ENCODE results near the gene ALG11. TPM values are rescaled to one million over a fixed set of nuclear protein-coding genes. Genes with fewer than 3 reads are reported as not detected.
"Not testable (repeated sequence)": the region's sequence is repeated elsewhere in the genome, so short reads cannot be mapped to it uniquely, and the experiment has no call there.

Gene ALG11
- total RNA-seq, 1 donor from 2014 or later: 21.5 TPM

DNA sequence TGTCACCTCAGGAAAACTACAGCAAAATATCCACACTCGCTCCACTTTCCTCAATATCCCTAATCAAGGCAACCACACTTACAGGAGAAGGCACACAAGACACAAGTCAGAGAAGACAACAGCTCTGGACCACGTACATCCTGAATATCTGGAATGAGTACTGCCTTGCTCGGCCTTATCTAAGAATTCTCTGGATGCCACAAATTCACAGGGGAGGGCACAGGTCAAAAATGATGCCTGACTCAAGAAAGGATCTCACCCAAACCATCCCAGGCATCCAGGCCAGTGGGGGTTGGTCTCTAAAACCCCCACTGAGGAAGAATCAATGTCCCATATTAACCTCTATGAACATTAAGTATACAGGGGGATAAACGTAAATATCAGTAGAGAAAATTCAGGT, 30.8 kb upstream of the ALG11 start:
- intact Hi-C loops (cut with micrococcal nuclease): no loop called here
- Mint-ChIP-seq H3K36me3 (ENCODE audit: low read depth) (no peaks in the 10 kb centered on the region), H3K4me1 (ENCODE audit: low read depth) (no peaks in the 10 kb centered on the region), H3K9me3 (no peaks in the 10 kb centered on the region), H3K4me3 (ENCODE audit: low read depth) (no peak overlapping the region), H3K27me3 (ENCODE audit: low read depth) (peaks cover 22% of the 10 kb centered on the region), H3K27ac (no peak overlapping the region)
- DNase-seq (ENCODE audit: low spot score): no peak

GRCh38 chr13:51983292-51983691, 28.9 kb upstream of the ALG11 start:
- H3K4me1 Mint-ChIP-seq (ENCODE audit: low read depth); H3K4me3 Mint-ChIP-seq (ENCODE audit: low read depth); H3K9me3 Mint-ChIP-seq; H3K36me3 Mint-ChIP-seq (ENCODE audit: low read depth); H3K27ac Mint-ChIP-seq; intact Hi-C loops (cut with micrococcal nuclease); DNase-seq (ENCODE audit: low spot score): not testable (repeated sequence)
- H3K27me3 Mint-ChIP-seq (ENCODE audit: low read depth): peaks cover 30% of the 10 kb centered on the region

GRCh38 chr13:51984904-51985303, 27.3 kb upstream of the ALG11 start:
- H3K4me3 Mint-ChIP-seq (ENCODE audit: low read depth); H3K36me3 Mint-ChIP-seq (ENCODE audit: low read depth); DNase-seq (ENCODE audit: low spot score); intact Hi-C loops (cut with micrococcal nuclease); H3K9me3 Mint-ChIP-seq; H3K27ac Mint-ChIP-seq; H3K4me1 Mint-ChIP-seq (ENCODE audit: low read depth): not testable (repeated sequence)
- peaks cover 30% of the 10 kb centered on the region for H3K27me3 Mint-ChIP-seq (ENCODE audit: low read depth)

DNA sequence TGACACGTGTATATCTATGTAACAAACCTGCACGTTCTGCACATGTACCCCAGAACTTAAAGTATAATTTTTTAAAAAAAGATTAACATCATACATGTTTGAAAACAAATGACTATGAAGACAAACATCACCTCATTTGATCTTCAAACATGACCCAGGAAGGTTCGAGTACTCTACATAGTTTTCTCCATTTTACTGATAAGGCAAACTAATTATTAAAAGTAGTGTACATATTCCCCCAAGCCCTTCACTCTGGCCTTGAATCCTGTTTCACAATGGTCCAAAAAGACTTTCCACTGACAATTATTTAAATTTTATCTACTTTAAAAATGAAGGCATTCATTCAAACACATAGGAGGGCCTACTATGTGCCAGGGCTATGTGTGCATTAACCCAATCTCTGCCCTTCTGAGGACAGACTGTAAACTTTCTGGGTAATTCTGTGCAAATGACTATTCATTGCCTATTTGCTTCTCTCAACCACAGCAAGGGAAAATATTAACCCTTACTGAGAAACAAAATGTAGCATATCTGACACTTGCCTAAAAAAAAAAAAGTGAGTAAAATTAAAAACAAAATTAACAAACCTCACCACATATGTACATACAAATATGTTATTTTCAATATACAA, 23.1 kb upstream of the ALG11 start:
- H3K27me3 Mint-ChIP-seq (ENCODE audit: low read depth): peaks cover 29% of the 10 kb centered on the region
- no peak overlapping the region for H3K27ac Mint-ChIP-seq
- H3K4me1 Mint-ChIP-seq (ENCODE audit: low read depth): no peaks in the 10 kb centered on the region
- no peaks in the 10 kb centered on the region for H3K9me3 Mint-ChIP-seq
- no peaks in the 10 kb centered on the region for H3K36me3 Mint-ChIP-seq (ENCODE audit: low read depth)
- intact Hi-C loops (cut with micrococcal nuclease): no loop called here
- no peak overlapping the region for H3K4me3 Mint-ChIP-seq (ENCODE audit: low read depth)
- DNase-seq (ENCODE audit: low spot score): no peak

GRCh38 chr13:51993713-51994112, 18.5 kb upstream of the ALG11 start:
- peaks cover 1% of the 10 kb centered on the region for H3K4me1 Mint-ChIP-seq (ENCODE audit: low read depth)
- H3K27ac Mint-ChIP-seq: no peak overlapping the region
- intact Hi-C loops (cut with micrococcal nuclease): no loop called here
- H3K36me3 Mint-ChIP-seq (ENCODE audit: low read depth): no peaks in the 10 kb centered on the region
- H3K9me3 Mint-ChIP-seq: no peaks in the 10 kb centered on the region
- no peak for DNase-seq (ENCODE audit: low spot score)
- H3K4me3 Mint-ChIP-seq (ENCODE audit: low read depth): no peak overlapping the region
- peaks cover 17% of the 10 kb centered on the region for H3K27me3 Mint-ChIP-seq (ENCODE audit: low read depth)

DNA sequence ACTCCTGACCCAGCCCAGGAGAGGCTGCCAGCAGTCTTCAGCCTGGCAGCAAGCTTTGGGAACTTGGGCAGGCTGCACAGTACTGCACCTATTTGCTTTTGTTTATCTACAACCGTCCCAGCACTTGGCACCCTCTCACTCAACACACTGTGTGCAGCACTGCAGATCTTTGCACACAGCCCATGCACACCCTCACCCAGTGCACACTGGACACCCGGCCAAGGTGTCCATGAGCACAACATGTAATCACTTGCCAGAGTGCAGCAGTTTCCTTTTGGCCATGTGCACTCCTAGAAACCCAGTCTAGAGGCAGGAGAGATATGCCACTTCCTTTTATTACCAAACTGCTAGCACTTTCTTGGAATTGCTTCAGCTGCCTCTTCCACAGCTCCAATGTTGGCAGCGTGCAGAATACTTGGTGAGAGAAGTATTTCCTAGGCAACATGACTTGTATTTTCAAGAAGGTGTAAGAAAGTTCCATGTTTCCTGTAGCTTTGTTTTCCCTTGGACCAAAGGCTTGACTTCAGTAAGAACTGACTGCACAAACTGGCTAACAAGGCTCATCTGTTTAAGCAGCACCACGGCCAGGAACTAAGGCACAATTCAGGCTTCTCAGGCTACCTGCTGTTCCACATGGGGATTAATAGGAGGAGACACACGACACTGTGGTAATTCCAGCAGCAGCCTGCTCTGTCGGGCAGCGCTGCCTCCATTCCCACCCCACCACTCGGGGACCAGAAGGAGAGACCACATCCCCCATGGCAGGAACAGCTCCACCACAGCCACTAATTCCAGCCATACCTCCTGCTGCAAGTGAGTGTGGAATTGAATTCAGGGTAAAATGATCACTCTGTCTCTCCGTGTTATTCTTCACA, 16.3 kb upstream of the ALG11 start:
- DNase-seq (ENCODE audit: low spot score): no peak
- Mint-ChIP-seq H3K27ac (no peak overlapping the region), H3K36me3 (ENCODE audit: low read depth) (no peaks in the 10 kb centered on the region), H3K4me3 (ENCODE audit: low read depth) (no peak overlapping the region), H3K27me3 (ENCODE audit: low read depth) (peaks cover 25% of the 10 kb centered on the region), H3K4me1 (ENCODE audit: low read depth) (peaks cover 1% of the 10 kb centered on the region), H3K9me3 (no peaks in the 10 kb centered on the region)
- intact Hi-C loops (cut with micrococcal nuclease): no loop called here

DNA sequence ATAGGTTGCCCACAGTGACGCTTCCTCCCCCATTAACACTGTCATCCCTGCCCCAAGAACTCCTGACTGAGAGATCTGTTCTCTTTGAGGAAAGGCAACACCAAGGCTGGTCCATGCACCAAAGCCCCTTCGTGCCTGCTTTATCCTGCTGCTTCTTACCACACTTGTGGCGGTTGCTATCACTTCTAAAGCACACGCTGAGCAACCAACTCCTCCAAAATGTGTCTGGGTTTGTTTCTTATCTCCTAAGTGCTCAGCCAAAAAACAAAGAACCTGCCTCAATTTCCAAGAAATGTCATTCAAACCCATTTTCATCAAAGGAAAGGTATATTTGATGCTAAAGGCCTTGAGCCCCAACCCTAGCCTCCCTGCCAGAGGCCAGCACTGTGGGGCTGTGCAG, 15.6 kb upstream of the ALG11 start:
- Mint-ChIP-seq H3K27ac (no peak overlapping the region), H3K27me3 (ENCODE audit: low read depth) (peaks cover 25% of the 10 kb centered on the region), H3K36me3 (ENCODE audit: low read depth) (no peaks in the 10 kb centered on the region), H3K4me3 (ENCODE audit: low read depth) (no peak overlapping the region), H3K4me1 (ENCODE audit: low read depth) (peaks cover 1% of the 10 kb centered on the region), H3K9me3 (no peaks in the 10 kb centered on the region)
- DNase-seq (ENCODE audit: low spot score): no peak
- intact Hi-C loops (cut with micrococcal nuclease): no loop called here

- DNase-seq (ENCODE audit: low spot score): no peak
- no peaks in the 10 kb centered on the region for H3K9me3 Mint-ChIP-seq
- H3K4me1 Mint-ChIP-seq (ENCODE audit: low read depth): peaks cover 1% of the 10 kb centered on the region
- intact Hi-C loops (cut with micrococcal nuclease): no loop called here
- H3K27ac Mint-ChIP-seq: no peak overlapping the region
- H3K4me3 Mint-ChIP-seq (ENCODE audit: low read depth): no peak overlapping the region
- peaks cover 25% of the 10 kb centered on the region for H3K27me3 Mint-ChIP-seq (ENCODE audit: low read depth)
- no peaks in the 10 kb centered on the region for H3K36me3 Mint-ChIP-seq (ENCODE audit: low read depth)
Measured at GRCh38 chr13:51997186-51997585, 15.0 kb upstream of the ALG11 start.

GRCh38 chr13:51997641-51998330, 14.4 kb upstream of the ALG11 start:
- Mint-ChIP-seq H3K27me3 (ENCODE audit: low read depth) (peaks cover 25% of the 10 kb centered on the region), H3K4me1 (ENCODE audit: low read depth) (peaks cover 1% of the 10 kb centered on the region), H3K4me3 (ENCODE audit: low read depth) (no peak overlapping the region), H3K9me3 (no peaks in the 10 kb centered on the region), H3K36me3 (ENCODE audit: low read depth) (no peaks in the 10 kb centered on the region), H3K27ac (no peak overlapping the region)
- intact Hi-C loops (cut with micrococcal nuclease): no loop called here
- DNase-seq (ENCODE audit: low spot score): no peak

GRCh38 chr13:51998723-51999509, 13.3 kb upstream of the ALG11 start:
- peaks cover 1% of the 10 kb centered on the region for H3K4me1 Mint-ChIP-seq (ENCODE audit: low read depth)
- H3K27me3 Mint-ChIP-seq (ENCODE audit: low read depth): peaks cover 25% of the 10 kb centered on the region
- intact Hi-C loops (cut with micrococcal nuclease): no loop called here
- H3K27ac Mint-ChIP-seq: no peak overlapping the region
- no peaks in the 10 kb centered on the region for H3K9me3 Mint-ChIP-seq
- no peaks in the 10 kb centered on the region for H3K36me3 Mint-ChIP-seq (ENCODE audit: low read depth)
- DNase-seq (ENCODE audit: low spot score): no peak
- no peak overlapping the region for H3K4me3 Mint-ChIP-seq (ENCODE audit: low read depth)

DNA sequence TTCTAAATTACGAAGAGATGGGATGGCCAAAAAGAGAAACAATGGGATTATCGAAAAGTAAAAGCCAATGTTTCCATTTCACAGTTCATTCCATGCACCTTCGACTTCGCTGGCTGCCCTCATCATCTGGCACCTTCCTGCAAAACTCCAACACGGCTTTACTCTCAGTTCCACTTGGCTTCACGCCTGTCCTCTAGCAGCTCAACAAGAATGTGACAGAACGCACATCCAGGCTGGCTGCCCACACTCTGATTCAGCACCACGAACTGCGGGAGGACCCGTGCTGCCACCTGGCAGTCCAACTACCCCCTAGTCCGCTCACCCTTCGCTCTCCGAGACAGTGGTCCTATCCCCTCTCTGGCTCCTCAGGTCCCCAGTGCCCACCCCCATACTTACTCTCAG, 12.7 kb upstream of the ALG11 start:
- no peak for DNase-seq (ENCODE audit: low spot score)
- H3K4me3 Mint-ChIP-seq (ENCODE audit: low read depth): no peak overlapping the region
- H3K36me3 Mint-ChIP-seq (ENCODE audit: low read depth): no peaks in the 10 kb centered on the region
- no peaks in the 10 kb centered on the region for H3K9me3 Mint-ChIP-seq
- H3K27ac Mint-ChIP-seq: no peak overlapping the region
- intact Hi-C loops (cut with micrococcal nuclease): no loop called here
- peaks cover 1% of the 10 kb centered on the region for H3K4me1 Mint-ChIP-seq (ENCODE audit: low read depth)
- peaks cover 24% of the 10 kb centered on the region for H3K27me3 Mint-ChIP-seq (ENCODE audit: low read depth)

- Mint-ChIP-seq H3K27me3 (ENCODE audit: low read depth) (peaks cover 22% of the 10 kb centered on the region), H3K4me3 (ENCODE audit: low read depth) (no peak overlapping the region), H3K4me1 (ENCODE audit: low read depth) (peaks cover 1% of the 10 kb centered on the region), H3K27ac (no peak overlapping the region), H3K36me3 (ENCODE audit: low read depth) (no peaks in the 10 kb centered on the region), H3K9me3 (no peaks in the 10 kb centered on the region)
- no peak for DNase-seq (ENCODE audit: low spot score)
- intact Hi-C loops (cut with micrococcal nuclease): loop anchor here (2.0 kb wide), 1 partner anchor 127 kb away; no protein-coding TSS in a partner anchor
Measured at GRCh38 chr13:51999921-52000320, 12.3 kb upstream of the ALG11 start.

Measured in activated T-helper 2 cell treated with anti-CD3 and anti-CD28 coated beads, Interferon-gamma antibody, Interleukin-2, Interleukin-4, amounts not matched to agents 10 μg/mL and 5 μg/mL and 100 μg/mL, durations not matched to agents 14 hours and 24 hours and 36 hours (primary cell).